GM21423 (cell line): ENCODE results near the gene CTNNBIP1.
A peak's percentile ranks its signal among the peaks of the same experiment; 100 is the strongest.
"Not testable (repeated sequence)": the region's sequence is repeated elsewhere in the genome, so short reads cannot be mapped to it uniquely, and the experiment has no call there.

Source experiments
- ATAC-seq: cut with Tn5 transposase; IDR thresholded peaks from one replicate; pipeline ENCODE4 v1.9.1; 2021; ENCODE audit warnings: mild to moderate bottlenecking, moderate library complexity; ENCODE audit not compliant: unreplicated experiment

The CTNNBIP1 gene

DNA sequence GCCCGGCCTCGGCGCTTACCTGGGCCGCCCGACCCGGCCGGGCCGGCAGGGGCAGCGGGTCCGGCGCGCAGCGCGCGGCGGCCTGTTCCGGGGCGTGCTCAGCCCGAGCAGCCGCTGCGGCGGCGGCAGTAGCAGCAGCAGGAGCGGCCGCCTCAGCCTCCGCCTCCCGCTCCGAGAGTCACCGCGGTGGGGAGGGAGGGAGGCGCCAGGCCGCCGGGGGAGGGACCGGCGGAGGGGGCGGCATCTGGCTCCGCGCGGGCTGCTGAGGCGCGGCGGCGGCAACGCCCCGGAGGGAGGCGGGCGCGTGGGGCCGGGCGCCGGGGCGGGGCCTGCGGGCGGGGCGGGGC is at the start of gene CTNNBIP1:
CTNNBIP1 (minus strand) TSS at position 194 of the 347 bp plus-strand sequence. CDS start 38,205 bp downstream, outside the sequence.
- peak; percentile 77 for ATAC-seq

DNA sequence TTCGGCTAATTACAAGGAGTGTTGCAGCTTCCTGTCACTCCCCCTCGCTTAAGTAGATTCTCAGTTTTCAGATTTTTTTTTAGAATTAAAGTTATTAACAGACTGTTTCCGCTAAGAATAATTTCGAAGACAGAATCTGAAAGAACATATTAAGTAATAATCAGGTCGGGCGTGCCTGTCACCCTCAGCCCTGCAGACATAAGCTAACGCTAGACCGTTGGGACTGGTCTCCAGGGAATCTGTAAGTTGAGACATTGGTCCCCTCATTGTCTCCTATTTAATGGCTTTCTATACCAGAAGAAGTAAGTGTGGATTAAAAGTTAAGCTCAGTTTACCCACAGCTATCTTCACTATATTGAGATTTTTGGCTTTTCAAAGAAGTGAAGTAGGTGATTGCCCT is 47.7 kb upstream of the CTNNBIP1 start:
- no peak for ATAC-seq

GRCh38 chr1:9946315-9946714 is 36.2 kb upstream of the CTNNBIP1 start:
- ATAC-seq = no peak

DNA sequence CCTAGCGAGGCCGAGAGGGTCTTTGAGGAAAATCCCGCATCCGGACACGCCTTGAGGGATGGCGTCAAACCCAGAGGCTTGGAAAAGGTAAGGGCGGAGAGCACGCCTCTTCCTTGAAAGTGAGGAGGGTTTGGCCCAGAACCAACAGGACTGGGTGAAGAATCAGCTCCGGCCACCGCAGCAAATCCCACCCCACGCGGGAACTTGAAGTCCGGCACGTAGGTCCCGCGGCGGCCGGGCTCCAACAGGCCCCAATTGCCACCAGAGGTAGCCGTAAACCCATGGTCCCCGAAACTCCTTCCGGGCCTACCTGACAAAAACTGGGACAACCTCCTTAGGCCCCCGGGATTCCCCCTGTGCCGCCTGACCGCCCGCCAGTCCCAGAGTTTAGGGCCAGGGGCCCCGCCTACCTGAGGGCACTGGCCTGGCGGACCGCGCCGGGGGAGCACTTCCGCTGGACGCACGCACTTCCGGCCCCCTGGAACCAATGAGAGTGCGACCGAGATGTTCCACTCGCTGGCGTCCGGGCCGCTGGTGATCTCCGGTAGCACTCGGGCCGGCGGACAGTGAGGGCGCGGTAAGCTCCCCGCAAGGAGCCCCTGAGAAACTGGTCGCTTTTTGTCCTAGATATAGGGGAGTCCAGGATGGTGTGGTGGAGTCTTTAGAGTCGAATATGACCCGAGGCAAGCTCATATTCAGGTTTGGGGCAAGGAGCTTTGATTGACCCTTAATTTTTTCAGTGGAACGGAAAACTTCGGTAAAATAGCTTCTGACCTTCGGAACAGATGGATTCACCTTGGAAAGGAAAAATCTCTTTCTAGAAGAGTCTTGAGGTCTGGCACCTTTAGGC is 33.1 kb upstream of the CTNNBIP1 start, which contains the start of the genes LZIC and NMNAT1:
LZIC (minus strand) TSS at position 453 of the 850 bp plus-strand sequence. CDS start 6,772 bp downstream, outside the sequence.
NMNAT1 (plus strand) TSS at position 537 of the 850 bp plus-strand sequence. CDS start 28,599 bp downstream, outside the sequence.
- peak; percentile 93 for ATAC-seq

- peak; percentile 32 for ATAC-seq
Observed at GRCh38 chr1:9942399-9942938, 32.4 kb upstream of the CTNNBIP1 start.

- ATAC-seq = no peak
Observed at GRCh38 chr1:9929431-9930385, 19.6 kb upstream of the CTNNBIP1 start.

DNA sequence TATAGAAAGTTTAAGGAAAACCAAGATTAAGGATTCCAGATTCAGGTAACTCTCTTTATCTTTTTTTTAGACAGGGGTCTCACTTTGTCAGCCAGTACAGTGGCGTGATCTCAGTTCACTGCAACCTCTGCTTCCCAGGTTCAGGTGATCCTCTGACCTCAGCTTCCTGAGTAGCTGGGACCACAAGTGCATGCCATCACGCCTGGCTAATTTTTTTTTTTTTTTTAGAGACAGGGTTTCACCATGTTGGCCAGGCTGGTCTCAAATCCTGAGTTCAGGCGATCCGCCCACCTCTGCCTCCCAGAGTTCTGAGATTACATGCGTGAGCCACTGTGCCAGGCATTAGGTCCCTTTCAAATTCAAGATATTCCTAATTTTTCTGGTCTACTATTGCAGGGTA is 17.2 kb upstream of the CTNNBIP1 start:
- no peak for ATAC-seq

DNA sequence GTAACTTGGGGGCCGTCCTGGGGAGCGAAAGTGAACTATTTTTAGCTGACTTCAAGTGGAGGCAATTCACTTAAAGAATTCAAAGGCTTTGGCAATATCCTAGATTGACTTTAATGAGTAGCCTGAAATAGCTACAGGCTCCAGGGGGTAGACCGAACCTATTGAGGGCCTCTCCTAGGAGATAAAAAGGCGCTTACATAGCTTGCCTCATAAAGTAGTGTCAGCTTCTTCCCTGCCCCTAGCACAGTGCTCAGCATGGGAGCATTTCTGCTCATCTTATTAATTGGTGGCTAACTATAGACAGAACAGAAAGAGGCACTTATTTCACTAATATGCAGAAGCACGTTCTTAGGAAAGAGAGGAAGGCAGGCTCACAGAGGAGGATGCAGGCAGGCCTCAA is 12.3 kb upstream of the CTNNBIP1 start:
- ATAC-seq = no peak

DNA sequence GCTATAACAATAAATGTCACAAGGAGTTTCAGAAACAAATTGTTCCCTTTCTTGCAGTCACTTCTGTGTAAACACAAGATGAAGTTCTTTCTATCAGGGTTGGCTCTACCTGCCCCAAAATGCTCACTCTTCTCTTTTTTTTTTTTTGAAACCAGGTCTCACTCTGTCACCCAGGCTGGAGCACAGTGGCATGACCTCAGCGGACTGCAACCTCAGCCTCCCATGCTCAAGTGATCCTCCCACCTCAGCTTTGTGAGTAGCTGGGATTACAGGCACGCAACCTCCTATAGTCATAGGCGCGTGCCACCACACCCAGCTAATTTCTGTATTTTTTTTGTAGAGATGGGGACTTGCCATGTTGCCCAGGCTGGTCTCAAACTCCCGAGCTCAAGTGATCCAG is 10.5 kb upstream of the CTNNBIP1 start:
- ATAC-seq = no peak

DNA sequence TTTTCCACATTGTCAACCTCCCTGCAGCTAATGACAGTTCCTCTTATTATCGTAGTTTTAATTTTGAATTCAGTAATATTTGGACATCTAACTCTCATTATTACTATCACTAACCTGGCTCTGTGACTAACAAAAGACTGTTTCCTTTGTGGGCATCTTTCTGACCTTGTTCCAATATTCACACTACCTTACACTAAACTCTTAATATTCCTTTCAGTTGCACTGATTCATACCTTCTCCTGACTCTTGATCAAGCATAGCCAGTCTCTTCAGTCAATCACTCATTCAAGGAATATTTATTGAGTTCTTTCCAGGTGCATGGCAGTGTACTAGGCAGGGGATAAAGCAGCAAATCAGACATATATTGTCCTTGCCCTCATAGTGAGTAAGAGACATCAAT is 7.8 kb upstream of the CTNNBIP1 start:
- ATAC-seq = no peak

DNA sequence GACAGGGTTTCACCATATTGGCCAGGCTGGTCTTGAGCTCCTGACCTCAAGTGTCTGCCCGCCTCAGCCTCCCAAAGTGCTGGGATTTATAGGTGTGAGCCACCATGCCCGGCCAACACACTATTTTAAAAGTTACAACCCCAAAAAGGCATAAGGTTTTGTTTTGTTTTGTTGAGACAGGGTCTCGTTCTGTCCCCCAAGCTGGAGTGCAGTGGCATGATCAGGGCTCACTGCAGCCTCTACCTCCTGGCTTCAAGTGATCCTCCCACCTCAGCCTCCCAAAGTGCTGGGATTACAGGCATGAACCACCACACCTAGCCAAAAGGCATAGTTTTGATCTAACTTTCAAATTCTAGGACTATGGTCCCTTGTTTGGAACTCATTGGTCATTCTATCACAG is 7.4 kb upstream of the CTNNBIP1 start:
- ATAC-seq = not testable (repeated sequence)

GRCh38 chr1:9916452-9916851 is 6.4 kb upstream of the CTNNBIP1 start:
- ATAC-seq = no peak

DNA sequence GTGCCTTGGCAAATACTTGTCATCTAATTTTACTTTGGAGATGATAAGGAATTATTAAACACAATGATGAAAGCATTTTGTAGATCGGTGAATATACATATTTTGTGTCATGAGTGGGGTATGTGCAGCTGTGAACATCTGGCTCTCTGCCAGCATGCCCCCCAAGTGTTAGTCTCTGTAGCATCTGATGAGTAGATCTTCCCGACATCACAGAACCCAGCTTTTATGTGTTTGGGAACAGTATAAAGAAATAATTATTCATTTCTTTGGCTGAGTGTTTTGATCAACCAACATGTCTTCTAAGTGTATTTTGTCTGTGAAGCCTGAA is 4.5 kb upstream of the CTNNBIP1 start:
- no peak for ATAC-seq

DNA sequence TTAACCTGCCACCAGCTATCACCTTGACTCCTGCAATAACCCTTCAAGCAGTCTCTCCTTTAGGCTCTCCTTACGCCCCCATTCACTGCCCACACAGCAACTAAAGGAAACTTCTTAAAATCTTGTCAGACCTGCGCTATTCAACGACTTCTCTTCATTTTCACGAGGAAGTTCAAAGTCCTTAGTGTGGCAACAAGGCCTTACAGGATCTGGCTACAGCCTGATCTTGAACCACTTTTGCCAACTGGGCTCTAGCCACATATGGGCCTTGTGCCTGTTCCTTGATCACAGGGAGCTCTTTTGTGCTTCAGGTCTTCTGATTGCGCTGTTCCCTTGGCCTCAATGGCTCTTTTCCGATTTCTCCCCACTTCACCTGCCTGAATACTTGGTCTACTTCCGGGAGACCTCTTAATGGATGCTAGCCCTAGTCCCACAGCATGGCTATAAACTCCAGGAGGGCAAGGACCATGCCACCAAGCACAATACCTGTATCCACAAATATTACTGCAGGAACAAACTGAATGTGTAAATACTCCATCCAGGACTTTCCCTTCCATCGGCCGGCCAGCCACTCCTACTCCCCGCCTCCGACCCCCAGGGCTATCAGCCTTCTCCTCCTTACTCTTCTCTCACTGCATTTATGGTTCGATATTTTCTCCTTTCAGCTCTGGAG is 2.3 kb upstream of the CTNNBIP1 start:
- ATAC-seq = no peak

- ATAC-seq = peak; percentile 94
Observed at GRCh38 chr1:9910423-9911178, 532 bp upstream of the CTNNBIP1 start.

- no peak for ATAC-seq
Observed at GRCh38 chr1:9909234-9910046, 629 bp downstream of the CTNNBIP1 start.

- ATAC-seq = no peak
Observed at GRCh38 chr1:9908871-9909233, 1.2 kb downstream of the CTNNBIP1 start.

GRCh38 chr1:9907441-9907840 is 2.6 kb downstream of the CTNNBIP1 start:
- ATAC-seq = no peak

DNA sequence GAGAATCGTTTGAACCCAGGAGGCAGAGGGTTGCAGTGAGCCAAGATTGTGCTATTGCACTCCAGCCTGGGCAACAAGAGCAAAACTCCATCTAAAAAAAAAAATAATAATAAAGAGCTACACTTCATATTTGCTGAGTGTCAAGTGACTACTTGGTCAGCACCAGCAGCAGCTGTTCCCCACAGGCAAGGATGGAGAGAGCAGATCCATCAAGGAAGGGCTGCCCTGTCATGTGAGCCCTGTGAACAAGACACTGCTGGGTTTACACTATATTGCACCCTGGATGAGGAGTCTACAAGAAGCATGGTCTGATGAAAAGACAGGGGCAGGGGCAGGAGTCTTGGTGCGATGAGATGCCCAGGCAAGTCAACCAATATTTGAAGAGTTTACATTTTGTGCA is 3.6 kb downstream of the CTNNBIP1 start:
- ATAC-seq = no peak
